HG02798 (cell line): ENCODE measurements around the gene MAP2K1.

ENCODE experiments used
- ATAC-seq: cut with Tn5 transposase; IDR thresholded peaks from one replicate; pipeline ENCODE4 v1.9.1; 2021; ENCODE audit warnings: mild to moderate bottlenecking; ENCODE audit not compliant: unreplicated experiment, poor library complexity

Gene MAP2K1

DNA sequence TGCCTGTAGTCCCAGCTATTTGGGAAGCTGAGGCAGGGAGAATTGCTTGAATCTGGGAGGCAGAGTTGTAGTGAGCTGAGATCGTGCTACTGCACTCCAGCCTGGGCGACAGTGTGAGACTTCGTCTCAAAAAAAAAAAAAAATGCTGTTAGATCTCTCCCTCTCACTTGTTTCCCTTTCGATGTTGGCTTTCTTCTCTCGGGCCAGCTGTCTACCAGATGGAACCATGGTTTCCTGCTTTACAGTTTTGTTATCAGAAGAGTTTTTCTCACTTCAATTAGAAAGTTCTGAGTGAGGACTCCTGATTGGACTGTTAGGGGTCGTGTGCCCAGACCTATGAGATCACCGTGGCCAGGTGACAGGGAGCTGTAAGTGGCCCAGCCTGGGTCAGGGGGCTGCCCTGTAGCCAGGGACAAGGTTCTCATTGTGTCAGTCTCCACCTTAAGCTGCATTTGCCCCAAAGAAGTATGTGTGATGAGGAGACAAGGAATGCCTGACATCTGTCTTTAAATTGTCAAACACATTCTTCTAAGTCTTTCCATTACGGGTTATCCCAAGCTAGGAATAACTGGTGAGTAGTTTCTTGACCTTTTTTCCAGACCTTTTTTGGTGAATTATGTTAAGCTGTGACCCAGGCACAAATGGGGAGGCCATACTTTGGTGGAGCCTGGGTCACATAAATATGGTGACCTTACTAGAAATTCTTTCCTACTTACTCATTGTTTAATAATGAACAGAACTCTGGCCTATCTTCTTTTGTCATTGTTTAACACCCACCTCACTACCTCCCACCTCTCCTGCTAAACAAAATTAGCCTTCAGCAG, 85.7 kb downstream of the MAP2K1 start:
- ATAC-seq: peak; percentile 73

DNA sequence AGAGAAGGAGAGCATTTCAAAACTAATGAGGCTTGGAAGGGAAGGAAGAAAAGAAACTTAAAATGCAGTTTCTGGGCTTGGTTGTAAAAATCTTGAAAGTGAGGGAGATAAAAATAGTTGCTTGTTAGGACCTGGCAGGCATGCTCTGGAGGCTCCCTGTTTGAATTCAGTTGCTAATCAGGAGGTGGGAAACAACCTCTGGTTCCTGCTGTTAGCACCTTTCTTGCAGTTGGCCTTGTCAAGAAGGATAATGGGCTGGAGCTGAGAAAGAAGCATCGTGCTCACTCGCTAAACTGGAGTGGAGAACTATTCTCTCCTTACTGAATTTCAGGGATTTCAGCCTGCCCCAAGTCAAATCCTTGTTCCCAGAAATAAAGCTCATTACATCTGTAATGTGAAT, 87.4 kb downstream of the MAP2K1 start:
- ATAC-seq: no peak

DNA sequence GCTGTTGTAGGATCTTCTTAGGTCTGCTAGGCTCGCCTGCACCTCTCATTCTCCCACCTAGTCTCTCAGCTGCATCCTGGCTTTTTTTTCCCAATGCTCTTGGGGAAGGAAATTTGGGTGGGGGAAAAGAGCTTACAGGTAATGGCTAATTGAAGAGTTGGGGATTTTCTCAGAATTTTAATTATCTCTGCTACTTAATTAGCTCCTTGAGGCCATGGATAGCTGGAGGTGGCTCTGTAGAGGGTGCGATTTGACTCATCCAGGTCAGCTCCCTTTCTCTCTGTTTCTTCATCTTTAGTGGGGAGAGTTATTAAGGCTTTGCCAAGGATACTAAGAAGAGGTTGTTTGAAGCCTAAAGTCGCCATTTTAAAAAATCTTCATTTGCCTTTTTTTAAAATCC, 88.3 kb downstream of the MAP2K1 start:
- ATAC-seq: no peak

DNA sequence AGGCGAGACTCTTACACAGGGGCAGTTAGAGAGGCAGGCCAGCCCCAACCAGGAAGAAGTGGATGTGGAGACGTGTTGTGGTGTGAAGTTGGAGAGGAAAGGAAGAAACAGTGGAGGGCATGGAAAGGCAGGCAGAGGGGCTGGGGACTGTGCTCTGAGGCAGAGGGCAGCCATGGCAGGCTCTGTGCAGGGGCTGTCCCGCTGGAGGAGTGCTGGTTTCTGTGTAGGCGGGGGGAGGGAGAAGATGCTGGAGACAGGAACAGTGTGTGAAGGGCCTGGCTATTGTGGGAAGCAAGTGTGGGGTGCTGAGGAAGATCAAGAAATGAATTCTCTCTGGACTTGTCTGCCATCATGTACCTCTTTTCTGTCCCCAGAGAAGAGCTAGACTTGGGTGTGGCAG, 89.8 kb downstream of the MAP2K1 start:
- ATAC-seq: no peak

DNA sequence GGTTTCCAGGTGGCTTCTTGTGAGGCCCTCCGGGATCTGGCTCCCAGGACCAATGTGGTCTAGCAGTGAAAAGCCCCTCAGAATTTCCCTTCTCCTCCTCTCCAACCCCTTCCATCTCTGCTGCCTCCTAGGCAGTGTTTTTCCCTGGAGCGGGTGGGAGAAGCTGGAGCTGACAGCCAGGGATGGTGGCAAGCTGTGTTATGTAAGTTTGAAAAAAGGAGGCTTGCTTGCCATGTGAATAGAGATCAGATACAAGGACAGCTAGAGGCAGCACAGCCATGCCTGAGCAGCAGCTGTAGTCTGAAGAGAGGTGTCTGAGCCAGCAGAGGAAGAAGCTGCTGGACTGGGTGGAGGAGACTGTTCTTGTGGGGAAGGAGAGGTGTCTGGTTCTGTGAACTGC, 90.3 kb downstream of the MAP2K1 start:
- no peak for ATAC-seq

DNA sequence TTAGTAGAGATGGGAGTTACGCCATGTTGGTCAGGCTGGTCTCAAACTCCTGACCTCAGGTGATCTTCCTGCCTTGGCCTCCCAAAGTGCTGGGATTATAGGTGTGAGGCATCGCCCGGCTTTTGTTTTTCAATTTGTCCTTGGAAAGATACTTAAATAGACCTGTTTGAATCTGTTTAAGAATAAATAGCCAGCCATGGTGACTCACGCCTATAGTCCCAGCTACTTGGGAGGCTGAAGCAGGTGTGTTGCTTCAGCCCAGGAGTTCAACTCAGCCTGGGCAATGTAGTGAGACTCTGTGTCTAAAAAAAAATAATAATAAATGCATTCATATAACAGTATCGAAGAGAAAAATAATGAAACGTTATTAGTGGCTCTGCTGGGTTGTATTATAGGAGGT, 93.6 kb downstream of the MAP2K1 start:
- no peak for ATAC-seq

DNA sequence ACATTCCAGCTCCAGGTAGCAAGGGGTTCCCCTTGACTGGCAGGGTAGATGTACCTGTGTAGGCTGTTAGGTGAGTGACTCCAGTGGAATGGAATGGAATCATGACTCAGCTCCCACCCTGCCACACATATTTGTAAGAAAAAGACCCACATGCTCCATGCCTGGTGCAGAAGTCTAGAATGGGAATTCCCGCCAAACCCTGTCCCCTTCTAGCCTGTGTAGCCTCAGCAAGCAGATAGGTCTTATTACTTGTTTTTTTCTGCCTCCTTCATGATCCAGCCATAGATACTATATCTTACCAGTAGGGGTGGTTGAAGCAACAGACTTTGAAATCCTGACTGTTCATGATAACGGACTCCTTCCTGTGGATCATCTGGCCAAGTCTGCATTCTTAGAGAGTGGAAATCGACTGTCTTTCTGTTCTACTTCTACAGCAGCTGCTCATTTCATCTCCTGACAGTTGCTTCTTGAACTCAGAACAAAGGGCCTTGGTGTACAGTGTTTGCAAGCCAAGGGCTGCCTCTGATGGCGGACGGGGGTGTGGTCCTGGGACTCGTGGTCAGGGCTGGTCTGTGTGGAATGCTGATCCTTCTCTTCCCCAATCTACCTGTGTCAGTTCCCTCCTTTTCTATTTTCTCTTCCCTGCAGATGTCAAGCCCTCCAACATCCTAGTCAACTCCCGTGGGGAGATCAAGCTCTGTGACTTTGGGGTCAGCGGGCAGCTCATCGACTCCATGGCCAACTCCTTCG, 94.6 kb downstream of the MAP2K1 start:
- ATAC-seq: no peak

DNA sequence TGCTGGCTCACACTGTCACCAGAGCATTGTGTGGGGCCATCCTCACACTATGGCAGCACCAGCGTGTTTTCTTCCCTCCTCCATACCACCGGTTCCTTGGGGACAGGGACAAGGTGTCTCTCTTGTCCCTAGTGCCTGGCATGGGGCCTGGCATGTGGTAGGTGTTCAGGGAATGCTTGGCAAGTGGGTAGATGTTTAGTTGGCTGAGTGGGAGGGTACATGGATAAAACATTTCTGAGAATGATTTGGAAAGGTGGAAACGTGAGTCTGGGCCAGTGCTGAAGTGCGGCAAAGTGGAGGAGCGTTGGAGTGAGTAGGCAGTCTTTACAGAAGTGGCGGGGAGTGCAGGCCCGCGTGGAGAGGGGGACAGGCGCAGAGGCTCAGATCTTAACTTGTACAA, 95.8 kb downstream of the MAP2K1 start:
- ATAC-seq: no peak

DNA sequence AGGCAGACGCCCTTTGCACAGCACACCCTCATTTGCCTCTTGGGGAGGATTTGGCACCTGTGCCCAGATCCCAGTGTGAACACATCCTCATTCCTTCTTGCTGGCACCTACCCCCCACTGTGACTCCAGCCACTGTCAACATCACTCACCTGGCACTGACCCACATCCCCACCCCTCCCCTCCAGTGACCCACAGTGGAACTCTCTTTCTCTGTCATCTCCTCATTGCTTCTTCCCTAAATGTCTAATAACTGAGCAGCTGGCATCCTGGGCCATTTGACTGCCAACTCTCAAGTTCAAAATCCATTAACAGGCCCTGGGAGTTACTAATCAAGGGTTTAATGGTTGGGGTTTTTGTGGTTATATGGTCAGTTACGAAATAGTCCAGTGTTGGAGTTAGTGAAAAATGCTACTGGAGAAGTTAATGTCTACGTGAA, 96.4 kb downstream of the MAP2K1 start:
- ATAC-seq: no peak

DNA sequence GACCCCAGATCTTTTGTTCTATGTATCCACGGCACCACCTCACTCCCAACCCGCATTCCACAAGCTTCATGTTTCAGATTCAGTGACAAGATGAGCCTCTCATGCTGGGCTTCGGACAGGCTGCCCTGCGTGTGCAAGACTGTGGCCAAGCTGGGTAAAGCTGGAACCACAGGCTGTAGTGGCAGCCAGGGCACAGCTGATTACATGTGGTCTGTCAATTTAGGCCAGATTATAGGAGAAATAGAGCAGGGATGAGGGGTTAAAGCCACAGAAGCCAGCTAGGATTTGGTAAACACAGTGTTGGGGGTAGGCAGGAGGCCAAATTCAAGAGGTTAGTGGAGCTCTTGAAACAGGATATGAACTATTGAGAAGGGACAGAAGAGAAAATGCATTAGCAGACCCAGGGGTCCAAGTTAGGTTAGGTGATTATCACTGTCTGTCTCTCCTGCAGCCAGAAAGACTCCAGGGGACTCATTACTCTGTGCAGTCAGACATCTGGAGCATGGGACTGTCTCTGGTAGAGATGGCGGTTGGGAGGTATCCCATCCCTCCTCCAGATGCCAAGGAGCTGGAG, 97.9 kb downstream of the MAP2K1 start:
- ATAC-seq: no peak

DNA sequence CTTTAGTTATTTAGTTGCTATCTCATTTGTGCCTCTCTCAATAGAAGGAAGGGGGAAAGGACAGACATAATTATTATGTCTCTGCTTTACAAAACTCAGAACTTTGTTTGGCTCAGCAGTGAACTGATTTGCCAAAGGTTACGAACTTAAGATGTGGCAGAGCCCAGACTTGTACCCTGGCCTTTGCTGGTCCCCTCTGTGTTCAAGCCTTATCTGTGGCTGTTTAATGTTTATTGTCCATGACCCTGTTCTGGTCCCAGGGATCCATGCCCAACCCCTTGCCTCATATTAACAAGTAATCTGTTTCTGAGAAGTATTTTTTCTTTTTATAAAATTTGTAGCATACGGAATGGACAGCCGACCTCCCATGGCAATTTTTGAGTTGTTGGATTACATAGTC, 100.2 kb downstream of the MAP2K1 start:
- ATAC-seq: no peak

DNA sequence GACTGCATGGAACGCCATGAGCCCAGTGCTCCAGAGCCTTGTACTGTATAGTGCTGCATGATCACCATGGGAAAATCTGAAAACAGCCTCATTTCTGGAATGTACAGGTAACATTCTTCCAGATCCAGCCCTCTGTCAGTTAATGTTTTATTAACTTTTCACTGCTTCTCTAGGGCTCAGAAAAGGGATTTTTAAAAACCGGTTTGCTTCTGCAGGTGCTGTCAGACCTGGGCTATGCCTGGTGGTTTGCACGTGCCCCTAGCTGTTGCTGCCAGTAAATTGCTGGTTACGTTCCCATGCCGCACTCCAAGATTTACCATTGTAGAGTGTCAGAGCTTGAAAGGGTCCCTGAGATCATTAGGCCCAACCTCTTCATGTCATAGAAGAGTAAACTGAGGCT, 101.8 kb downstream of the MAP2K1 start:
- ATAC-seq: no peak

DNA sequence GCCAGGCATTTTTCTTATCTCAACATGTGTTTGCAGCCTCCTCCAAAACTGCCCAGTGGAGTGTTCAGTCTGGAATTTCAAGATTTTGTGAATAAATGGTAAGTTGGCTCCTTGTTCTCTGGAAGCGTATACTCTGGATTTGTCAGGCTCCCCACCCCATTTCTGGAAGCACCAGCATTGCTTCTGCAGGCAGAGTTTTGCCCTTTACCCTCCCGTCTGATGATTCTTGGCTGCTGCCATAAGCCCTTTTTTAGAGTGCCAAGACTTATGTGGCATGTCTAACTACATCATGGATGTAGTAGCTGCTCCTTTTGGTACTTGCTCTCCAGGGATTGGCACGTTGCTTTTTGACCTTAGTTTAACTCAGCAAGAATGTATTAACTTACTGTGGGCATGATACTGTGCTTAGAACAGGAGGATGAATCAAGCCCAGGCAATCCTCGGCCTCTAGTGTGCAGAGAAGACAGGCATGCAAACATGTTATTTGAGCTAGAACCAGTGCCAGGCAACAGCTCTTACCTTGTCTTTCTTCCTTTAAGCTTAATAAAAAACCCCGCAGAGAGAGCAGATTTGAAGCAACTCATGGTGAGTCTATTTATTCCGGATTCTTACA, 102.6 kb downstream of the MAP2K1 start:
- ATAC-seq: no peak

DNA sequence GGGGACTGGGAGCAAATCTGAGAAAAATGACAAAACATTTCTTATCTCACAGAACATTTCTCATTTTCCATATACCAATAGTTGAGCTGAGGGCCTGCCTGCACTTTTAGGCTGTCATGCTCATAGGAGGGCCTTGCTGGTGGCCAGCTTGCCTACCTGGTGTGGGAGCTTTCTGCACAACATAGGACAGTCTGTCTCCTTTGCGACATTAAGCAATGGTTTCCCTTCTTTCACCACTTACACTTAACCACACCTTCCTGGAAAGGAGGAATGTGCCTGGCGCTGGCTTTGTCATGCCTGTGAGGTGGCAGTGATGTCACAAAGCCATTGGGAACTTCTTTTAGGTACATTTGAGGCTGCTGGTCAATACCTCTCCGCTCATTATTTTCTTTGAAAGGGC, 105.1 kb downstream of the MAP2K1 start:
- no peak for ATAC-seq

DNA sequence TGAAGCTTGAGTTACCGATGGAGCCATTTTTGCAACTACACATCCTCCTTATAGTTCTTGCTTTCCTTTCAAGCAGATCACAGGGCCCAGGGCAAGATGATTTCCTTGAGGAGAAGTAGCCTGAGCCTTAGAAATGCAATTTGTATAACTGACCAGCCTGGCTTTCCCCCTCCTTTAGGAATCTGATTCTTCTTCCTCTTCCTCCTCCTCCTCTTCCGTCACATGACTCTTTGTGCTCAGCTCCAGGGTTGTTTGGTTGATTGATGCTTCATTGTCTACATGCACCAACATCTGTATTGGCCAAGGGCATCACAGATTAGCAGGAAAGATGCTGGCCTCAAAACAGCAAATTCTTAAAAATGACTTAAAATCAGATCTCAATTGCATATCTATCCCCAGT, 107.5 kb downstream of the MAP2K1 start:
- ATAC-seq: no peak

DNA sequence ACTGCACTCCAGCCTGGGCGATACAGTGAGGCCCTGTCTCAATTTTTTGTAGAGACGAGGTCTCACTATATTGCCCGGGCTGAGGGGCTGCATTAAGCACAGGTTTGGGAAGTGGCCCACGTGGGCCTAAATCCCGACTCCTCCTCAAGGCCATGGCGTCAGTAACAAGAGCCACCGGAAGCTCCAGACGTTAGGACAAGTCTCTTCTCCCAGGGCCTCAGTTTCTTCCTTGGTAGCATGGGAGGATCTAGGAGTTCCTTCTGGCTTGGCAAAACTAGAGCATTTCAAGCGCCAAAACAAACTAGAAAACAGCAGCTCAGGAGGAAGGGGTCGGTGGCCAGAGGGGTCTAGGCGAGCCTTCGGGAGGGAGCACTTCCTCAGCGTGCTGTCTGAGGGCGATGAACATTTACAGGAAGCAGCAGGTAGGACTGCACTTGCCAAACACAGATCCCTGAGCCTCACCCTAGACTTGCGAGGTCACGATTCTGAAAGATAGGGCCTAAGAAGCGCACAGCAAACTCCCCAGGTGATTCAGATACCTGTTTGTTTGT, 110.3 kb downstream of the MAP2K1 start:
- no peak for ATAC-seq

DNA sequence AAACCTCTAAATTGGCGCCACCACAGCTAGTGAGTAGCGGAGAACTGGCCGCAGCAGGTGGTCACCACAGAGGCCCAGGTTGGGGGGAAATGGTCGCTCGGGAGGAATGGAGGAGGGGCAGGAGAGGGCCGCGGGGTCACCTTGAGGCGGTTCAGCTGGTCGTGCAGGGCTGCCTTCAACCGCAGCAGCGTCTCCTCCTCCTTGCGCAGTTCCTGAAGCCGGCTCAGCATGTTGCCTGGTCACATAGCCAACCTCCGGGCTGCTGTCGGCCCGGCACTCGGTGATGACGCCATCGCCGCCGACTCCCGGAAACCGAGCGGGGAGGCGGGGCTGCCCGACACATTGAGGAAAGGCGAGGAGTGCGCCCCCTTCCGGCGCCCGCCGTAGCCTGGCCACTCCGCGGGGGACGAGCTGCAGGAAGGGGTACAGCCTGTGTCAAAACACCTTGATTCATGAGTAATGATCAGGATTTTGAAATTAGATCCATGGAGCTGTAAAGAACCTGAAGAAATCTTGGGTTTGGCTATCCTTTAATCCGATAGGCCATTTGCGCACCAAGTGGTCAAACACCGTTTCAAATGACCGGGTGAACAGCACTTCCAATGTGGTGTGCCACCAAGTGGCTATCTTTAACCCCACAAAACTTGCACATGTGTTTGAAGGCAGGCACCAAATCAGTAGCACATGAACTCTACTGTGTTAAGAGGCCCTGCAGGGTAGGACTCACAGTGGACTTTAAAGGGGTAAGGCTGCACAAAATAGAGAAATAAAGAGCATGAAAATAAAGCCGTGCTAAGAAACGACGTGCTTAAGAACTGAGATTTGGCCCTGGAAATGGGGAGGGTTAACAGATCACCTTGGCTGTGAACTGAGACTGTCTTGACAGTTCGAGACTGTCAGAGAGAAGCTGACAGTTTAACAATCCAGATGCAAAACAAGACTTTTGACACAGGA, 111.1 kb downstream of the MAP2K1 start, which contains the start of gene SNAPC5:
Gene SNAPC5, minus strand, starts transcription at position 261 of the 954 bp plus-strand sequence. Its CDS starts 31 bp downstream, at position 230.
- peak; percentile 93 for ATAC-seq

DNA sequence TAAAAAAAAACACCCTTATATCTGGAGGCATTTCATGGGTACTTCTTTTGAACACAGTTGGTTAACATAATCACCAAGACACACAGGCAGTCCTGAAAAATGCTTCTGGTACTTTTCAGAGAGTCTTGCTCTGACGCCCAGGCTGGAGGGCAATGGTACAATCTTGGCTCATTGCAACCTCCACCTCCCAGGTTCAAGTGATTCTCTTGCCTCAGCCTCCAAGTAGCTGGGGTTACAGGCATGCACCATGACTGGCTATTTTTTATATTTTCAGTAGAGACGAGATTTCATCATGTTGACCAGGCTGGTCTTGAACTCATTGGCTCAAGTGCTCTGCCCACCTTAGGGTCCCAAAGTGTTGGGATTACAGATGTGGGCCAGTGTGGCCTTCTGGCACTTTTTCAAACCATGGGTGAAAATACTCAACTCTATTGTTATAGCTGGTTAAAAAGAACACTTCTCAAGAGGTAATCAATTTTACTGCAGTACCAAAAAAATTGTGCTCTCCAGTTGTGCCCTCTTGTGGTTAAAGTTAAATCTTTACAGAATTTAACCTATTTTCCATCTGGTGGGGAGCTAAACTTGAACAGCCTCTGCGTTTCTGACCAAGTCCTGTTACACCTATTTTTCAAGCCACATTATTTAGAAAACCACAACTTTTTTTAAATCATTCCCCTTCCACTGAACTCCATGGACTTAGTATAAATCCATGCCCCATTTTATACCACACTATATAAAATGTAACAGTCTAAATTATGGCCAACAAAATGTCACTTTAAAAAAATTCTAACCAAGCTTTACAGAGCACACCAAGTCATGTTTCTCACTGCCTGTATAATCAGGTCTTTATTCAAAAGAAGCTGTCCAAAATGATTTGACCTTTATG, 112.0 kb downstream of the MAP2K1 start:
- no peak for ATAC-seq
